Measurements from ENCODE around the gene SEMA4B. TPM values are rescaled to one million over a fixed set of nuclear protein-coding genes. Genes with fewer than 3 reads are reported as not detected.

Gene SEMA4B
- total and polyA plus RNA-seq, 9 of the 15 experiments (the other 6 are each of a cell fraction or from before 2014, with no cell fraction given): 1.3 to 33.6 (median 11.0) TPM

DNA sequence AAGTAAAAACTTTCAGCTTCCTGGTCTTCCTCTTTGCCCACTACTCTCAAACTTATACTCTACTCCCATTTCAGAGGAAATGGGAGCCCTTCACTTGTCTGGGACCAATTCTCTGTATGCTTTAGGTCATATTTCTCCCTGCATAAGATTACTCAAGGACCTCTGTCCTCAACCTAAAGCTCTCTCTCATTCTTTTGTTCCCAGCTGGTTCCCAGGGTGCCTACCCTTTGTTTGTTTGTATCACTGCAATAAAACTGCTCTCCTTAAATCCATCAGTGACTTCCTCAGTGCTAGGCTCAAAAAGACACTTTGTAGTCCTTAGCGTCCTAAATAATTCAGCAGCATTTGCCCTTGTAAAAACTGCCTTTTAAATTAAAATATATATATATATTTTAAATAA is 67.3 kb downstream of the SEMA4B start (continued):
- TF ChIP-seq, protein P1, sequence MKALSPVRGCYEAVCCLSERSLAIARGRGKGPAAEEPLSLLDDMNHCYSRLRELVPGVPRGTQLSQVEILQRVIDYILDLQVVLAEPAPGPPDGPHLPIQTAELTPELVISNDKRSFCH (CRISPR knock-in tag; IDR thresholded peaks at IDR 0.05): no peak
- TF ChIP-seq, protein P1 (tag; IDR thresholded peaks at IDR 0.05): no peak
- TF ChIP-seq, protein P2, sequence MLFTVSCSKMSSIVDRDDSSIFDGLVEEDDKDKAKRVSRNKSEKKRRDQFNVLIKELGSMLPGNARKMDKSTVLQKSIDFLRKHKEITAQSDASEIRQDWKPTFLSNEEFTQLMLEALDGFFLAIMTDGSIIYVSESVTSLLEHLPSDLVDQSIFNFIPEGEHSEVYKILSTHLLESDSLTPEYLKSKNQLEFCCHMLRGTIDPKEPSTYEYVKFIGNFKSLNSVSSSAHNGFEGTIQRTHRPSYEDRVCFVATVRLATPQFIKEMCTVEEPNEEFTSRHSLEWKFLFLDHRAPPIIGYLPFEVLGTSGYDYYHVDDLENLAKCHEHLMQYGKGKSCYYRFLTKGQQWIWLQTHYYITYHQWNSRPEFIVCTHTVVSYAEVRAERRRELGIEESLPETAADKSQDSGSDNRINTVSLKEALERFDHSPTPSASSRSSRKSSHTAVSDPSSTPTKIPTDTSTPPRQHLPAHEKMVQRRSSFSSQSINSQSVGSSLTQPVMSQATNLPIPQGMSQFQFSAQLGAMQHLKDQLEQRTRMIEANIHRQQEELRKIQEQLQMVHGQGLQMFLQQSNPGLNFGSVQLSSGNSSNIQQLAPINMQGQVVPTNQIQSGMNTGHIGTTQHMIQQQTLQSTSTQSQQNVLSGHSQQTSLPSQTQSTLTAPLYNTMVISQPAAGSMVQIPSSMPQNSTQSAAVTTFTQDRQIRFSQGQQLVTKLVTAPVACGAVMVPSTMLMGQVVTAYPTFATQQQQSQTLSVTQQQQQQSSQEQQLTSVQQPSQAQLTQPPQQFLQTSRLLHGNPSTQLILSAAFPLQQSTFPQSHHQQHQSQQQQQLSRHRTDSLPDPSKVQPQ (CRISPR knock-in tag; IDR thresholded peaks at IDR 0.05; ENCODE audit: borderline replicate concordance): no peak
- TF ChIP-seq BCOR (IDR thresholded peaks at IDR 0.05) (no peak), BRF1 (IDR thresholded peaks at IDR 0.05; ENCODE audit: borderline replicate concordance, extremely low read depth, insufficient read length) (no peak), ZNF12 (CRISPR knock-in tag; IDR thresholded peaks at IDR 0.05) (no peak), MECOM (CRISPR knock-in tag; IDR thresholded peaks at IDR 0.05) (no peak), ZNF24 (IDR thresholded peaks at IDR 0.05) (no peak), ZNF57 (CRISPR knock-in tag; IDR thresholded peaks at IDR 0.05) (no peak), ZKSCAN3 (CRISPR knock-in tag; IDR thresholded peaks at IDR 0.05) (no peak)
- TF ChIP-seq, protein P3, sequence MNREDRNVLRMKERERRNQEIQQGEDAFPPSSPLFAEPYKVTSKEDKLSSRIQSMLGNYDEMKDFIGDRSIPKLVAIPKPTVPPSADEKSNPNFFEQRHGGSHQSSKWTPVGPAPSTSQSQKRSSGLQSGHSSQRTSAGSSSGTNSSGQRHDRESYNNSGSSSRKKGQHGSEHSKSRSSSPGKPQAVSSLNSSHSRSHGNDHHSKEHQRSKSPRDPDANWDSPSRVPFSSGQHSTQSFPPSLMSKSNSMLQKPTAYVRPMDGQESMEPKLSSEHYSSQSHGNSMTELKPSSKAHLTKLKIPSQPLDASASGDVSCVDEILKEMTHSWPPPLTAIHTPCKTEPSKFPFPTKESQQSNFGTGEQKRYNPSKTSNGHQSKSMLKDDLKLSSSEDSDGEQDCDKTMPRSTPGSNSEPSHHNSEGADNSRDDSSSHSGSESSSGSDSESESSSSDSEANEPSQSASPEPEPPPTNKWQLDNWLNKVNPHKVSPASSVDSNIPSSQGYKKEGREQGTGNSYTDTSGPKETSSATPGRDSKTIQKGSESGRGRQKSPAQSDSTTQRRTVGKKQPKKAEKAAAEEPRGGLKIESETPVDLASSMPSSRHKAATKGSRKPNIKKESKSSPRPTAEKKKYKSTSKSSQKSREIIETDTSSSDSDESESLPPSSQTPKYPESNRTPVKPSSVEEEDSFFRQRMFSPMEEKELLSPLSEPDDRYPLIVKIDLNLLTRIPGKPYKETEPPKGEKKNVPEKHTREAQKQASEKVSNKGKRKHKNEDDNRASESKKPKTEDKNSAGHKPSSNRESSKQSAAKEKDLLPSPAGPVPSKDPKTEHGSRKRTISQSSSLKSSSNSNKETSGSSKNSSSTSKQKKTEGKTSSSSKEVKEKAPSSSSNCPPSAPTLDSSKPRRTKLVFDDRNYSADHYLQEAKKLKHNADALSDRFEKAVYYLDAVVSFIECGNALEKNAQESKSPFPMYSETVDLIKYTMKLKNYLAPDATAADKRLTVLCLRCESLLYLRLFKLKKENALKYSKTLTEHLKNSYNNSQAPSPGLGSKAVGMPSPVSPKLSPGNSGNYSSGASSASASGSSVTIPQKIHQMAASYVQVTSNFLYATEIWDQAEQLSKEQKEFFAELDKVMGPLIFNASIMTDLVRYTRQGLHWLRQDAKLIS (CRISPR knock-in tag; IDR thresholded peaks at IDR 0.05): no peak
- TF ChIP-seq, protein P4, sequence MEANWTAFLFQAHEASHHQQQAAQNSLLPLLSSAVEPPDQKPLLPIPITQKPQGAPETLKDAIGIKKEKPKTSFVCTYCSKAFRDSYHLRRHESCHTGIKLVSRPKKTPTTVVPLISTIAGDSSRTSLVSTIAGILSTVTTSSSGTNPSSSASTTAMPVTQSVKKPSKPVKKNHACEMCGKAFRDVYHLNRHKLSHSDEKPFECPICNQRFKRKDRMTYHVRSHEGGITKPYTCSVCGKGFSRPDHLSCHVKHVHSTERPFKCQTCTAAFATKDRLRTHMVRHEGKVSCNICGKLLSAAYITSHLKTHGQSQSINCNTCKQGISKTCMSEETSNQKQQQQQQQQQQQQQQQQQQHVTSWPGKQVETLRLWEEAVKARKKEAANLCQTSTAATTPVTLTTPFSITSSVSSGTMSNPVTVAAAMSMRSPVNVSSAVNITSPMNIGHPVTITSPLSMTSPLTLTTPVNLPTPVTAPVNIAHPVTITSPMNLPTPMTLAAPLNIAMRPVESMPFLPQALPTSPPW (CRISPR knock-in tag; IDR thresholded peaks at IDR 0.05): no peak
